CD4-positive, alpha-beta T cell (primary cell): ENCODE results near the gene MAP3K8. TPM values are rescaled to one million over a fixed set of nuclear protein-coding genes. Genes with fewer than 3 reads are reported as not detected.

Experiments
- ATAC-seq: fragments of 200-7000 bp; cut with Tn5 transposase; one replicate; pipeline ENCODE4 v1.10.0; 2022; ENCODE audit warnings: mild to moderate bottlenecking; ENCODE audit not compliant: poor library complexity
- CTCF ChIA-PET: fragments of 350-600 bp; sonication (Branson Sonifier 250); formaldehyde crosslinking; loops from one replicate; lab custom pipeline; 2021; ENCODE audit warnings: antibody characterized with exemption, inconsistent platforms; lab: Charles Lee
- POLR2A ChIA-PET: fragments of 350-600 bp; sonication (Branson Sonifier 250); formaldehyde crosslinking; loops from one replicate; lab custom pipeline; 2021; ENCODE audit warnings: antibody characterized with exemption, inconsistent platforms; lab: Charles Lee
- DNase-seq, 14 experiments: peaks; one replicate each; pipeline ENCODE4 v3.0.0-alpha.2; 2013 to 2020; ENCODE audit warnings: mixed read lengths in 2 of 14
- H3K27ac ChIP-seq, 2 donors: one replicate each; pipeline versions ENCODE4 v1.5.1 to v1.7.0; 2013; ENCODE audit warnings: low read length in 2 of 2, low read depth in 1 of 2, mild to moderate bottlenecking in 1 of 2
- H3K27me3 ChIP-seq, 2 experiments: 1 replicate in 1 of 2; 2 replicates in 1 of 2; pipeline versions ENCODE4 v1.6.1 to v1.7.0; 2013; ENCODE audit warnings: low read length in 2 of 2, control low read depth in 1 of 2, mild to moderate bottlenecking in 1 of 2, moderate library complexity in 1 of 2; ENCODE audit not compliant: insufficient read depth in 2 of 2, control insufficient read depth in 1 of 2
- H3K36me3 ChIP-seq: one replicate; pipeline ENCODE4 v1.6.1; 2013; ENCODE audit warnings: low read length, control low read depth; ENCODE audit not compliant: insufficient read depth
- H3K4me1 ChIP-seq: one replicate; pipeline ENCODE4 v1.6.1; 2013; ENCODE audit warnings: low read length, control low read depth; ENCODE audit not compliant: insufficient read depth
- H3K4me3 ChIP-seq: one replicate; pipeline ENCODE4 v1.5.1; 2013; ENCODE audit warnings: mild to moderate bottlenecking, low read length, moderate library complexity
- H3K9me3 ChIP-seq, 2 experiments: 1 replicate in 1 of 2; 2 replicates in 1 of 2; pipeline versions ENCODE4 v1.6.1 to v1.7.0; 2013; ENCODE audit warnings: low read length in 2 of 2, mild to moderate bottlenecking in 2 of 2, control low read depth in 1 of 2, moderate library complexity in 1 of 2; ENCODE audit not compliant: control insufficient read depth in 1 of 2, insufficient read depth in 1 of 2
- H3K27ac Mint-ChIP-seq: one replicate; pipeline ENCODE4 v1.8.0; 2020; ENCODE audit warnings: mixed read lengths
- H3K27me3 Mint-ChIP-seq: one replicate; pipeline ENCODE4 v1.8.0; 2021; ENCODE audit warnings: mixed read lengths
- H3K36me3 Mint-ChIP-seq: one replicate; pipeline ENCODE4 v1.8.0; 2021; ENCODE audit warnings: low read depth, mixed read lengths
- H3K4me1 Mint-ChIP-seq: one replicate; pipeline ENCODE4 v1.8.0; 2021; ENCODE audit warnings: low read depth, mixed read lengths
- H3K4me3 Mint-ChIP-seq: one replicate; pipeline ENCODE4 v1.8.0; 2020; ENCODE audit warnings: mild to moderate bottlenecking, mixed read lengths
- H3K9me3 Mint-ChIP-seq: one replicate; pipeline ENCODE4 v1.8.0; 2020; ENCODE audit warnings: mixed read lengths
- CTCF ChIP-seq: fragments of 200-600 bp; IDR thresholded peaks from one replicate; pipeline ENCODE4 v1.8.0; 2022; ENCODE audit warnings: antibody characterized with exemption, mild to moderate bottlenecking
- intact Hi-C, 2 experiments: fragments of 100-400 bp; cut with DNase I in 1 of 2; cut with micrococcal nuclease in 1 of 2; formaldehyde crosslinking; loops; one replicate each; pipeline versions ENCODE4 v1.15.1 to v1.9.0; 2023 to 2025; cut with DNase I, micrococcal nuclease
- total RNA-seq, 174 experiments: library from RNA in 2 of 174; stranded (reverse) in 2 of 174; gene quantifications; one replicate each; pipeline ENCODE4 v1.2.3 and lab custom pipeline; 2021 to 2026

MAP3K8 gene
- total RNA-seq, 2 experiments from 2014 or later = 27.3 to 28.9 TPM

- ATAC-seq (no peak), DNase-seq (no peak)
- Mint-ChIP-seq H3K36me3 (peaks cover 4% of the 10 kb centered on the region), H3K4me3 (no peak overlapping the region), H3K4me1 (peaks cover 7% of the 10 kb centered on the region), H3K27me3 (no peaks in the 10 kb centered on the region), H3K27ac (no peak overlapping the region), H3K9me3 (no peaks in the 10 kb centered on the region)
- Histone ChIP-seq H3K9me3 (no peaks in the 10 kb centered on the region), H3K27me3 (no peaks in the 10 kb centered on the region), H3K4me1 (no peaks in the 10 kb centered on the region), H3K27ac (no peak overlapping the region), H3K4me3 (no peak overlapping the region), H3K36me3 (peaks cover 13% of the 10 kb centered on the region)
- POLR2A ChIA-PET = interaction anchor here (0.6 kb wide), 1 partner anchor 86 kb away, joined by 3 read pairs; no protein-coding TSS in a partner anchor
- TF ChIP-seq CTCF = no peak
- CTCF ChIA-PET = no interaction called here
- intact Hi-C loops = no loop called here
Observed at GRCh38 chr10:30443049-30443448, 9.1 kb downstream of the MAP3K8 start.

GRCh38 chr10:30445711-30446110 lies 11.7 kb downstream of the MAP3K8 start:
- CTCF ChIA-PET = interaction anchor here (1.0 kb wide), 2 partner anchors 10 to 273 kb away, joined by 3 to 5 read pairs; no protein-coding TSS in a partner anchor
- H3K4me3 Mint-ChIP-seq = no peak overlapping the region

GRCh38 chr10:30447125-30447799 lies 13.3 kb downstream of the MAP3K8 start:
- no peak overlapping the region for H3K27ac ChIP-seq
- no peak overlapping the region for H3K4me3 ChIP-seq
- no peaks in the 10 kb centered on the region for H3K9me3 ChIP-seq
- Mint-ChIP-seq H3K36me3 (peaks cover 29% of the 10 kb centered on the region), H3K9me3 (no peaks in the 10 kb centered on the region), H3K27me3 (no peaks in the 10 kb centered on the region), H3K4me1 (no peaks in the 10 kb centered on the region), H3K4me3 (no peak overlapping the region), H3K27ac (no peak overlapping the region)
- intact Hi-C loops = no loop called here
- peak in 2 of 14 experiments; percentile 28 to 43 for DNase-seq
- ChIA-PET POLR2A (interaction anchor here (1.0 to 2.2 kb wide), 2 partner anchors 10 to 82 kb away, joined by 3 to 7 read pairs; no protein-coding TSS in a partner anchor), CTCF (no interaction called here)
- no peaks in the 10 kb centered on the region for H3K4me1 ChIP-seq
- peaks cover 37% of the 10 kb centered on the region for H3K36me3 ChIP-seq
- no peak for TF ChIP-seq CTCF
- H3K27me3 ChIP-seq = no peaks in the 10 kb centered on the region
- peak; percentile 61 for ATAC-seq

More at GRCh38 chr10:30445711-30446110, 11.7 kb downstream of the MAP3K8 start:
- DNase-seq (no peak), ATAC-seq (no peak)
- Histone ChIP-seq H3K36me3 (peaks cover 24% of the 10 kb centered on the region), H3K4me1 (no peaks in the 10 kb centered on the region), H3K27ac (no peak overlapping the region), H3K4me3 (no peak overlapping the region), H3K9me3 (no peaks in the 10 kb centered on the region), H3K27me3 (no peaks in the 10 kb centered on the region)
- H3K27ac Mint-ChIP-seq = no peak overlapping the region
- H3K36me3 Mint-ChIP-seq = peaks cover 24% of the 10 kb centered on the region
- no peaks in the 10 kb centered on the region for H3K9me3 Mint-ChIP-seq
- intact Hi-C loops = no loop called here
- POLR2A ChIA-PET = interaction anchor here (2.2 kb wide), 1 partner anchor 9 kb away, joined by 7 read pairs; no protein-coding TSS in a partner anchor
- TF ChIP-seq CTCF = no peak
- no peaks in the 10 kb centered on the region for H3K27me3 Mint-ChIP-seq
- H3K4me1 Mint-ChIP-seq = no peaks in the 10 kb centered on the region
